PC-3 (cell line): ENCODE measurements around the gene DSG3.

ENCODE experiments used
- CTCF ChIP-seq: fragments of 300-600 bp; sonication (generic); conservative IDR thresholded peaks from 2 replicates; pipeline ENCODE4 v1.5.1; 2017; ENCODE audit warnings: antibody characterized with exemption, low read depth, mild to moderate bottlenecking, low read length
- EZH2 ChIP-seq: fragments of 300-600 bp; sonication (generic); IDR thresholded peaks from one replicate; pipeline ENCODE4 v1.6.1; 2017; ENCODE audit warnings: antibody characterized with exemption, mild to moderate bottlenecking, low read length; ENCODE audit not compliant: unreplicated experiment
- EZH2phosphoT487 ChIP-seq: fragments of 300-600 bp; sonication (generic); IDR thresholded peaks from 2 replicates; pipeline ENCODE4 v1.6.1; 2018; ENCODE audit warnings: mild to moderate bottlenecking, antibody characterized with exemption, low read length, borderline replicate concordance

- TF ChIP-seq CTCF (no peak), EZH2phosphoT487 (no peak), EZH2 (no peak)
Measured at GRCh38 chr18:31512203-31512764, 64.7 kb downstream of the DSG3 start.
